HG03095 (cell line): Measurements from ENCODE around the gene INAFM2.

ENCODE experiments used
- ATAC-seq: cut with Tn5 transposase; IDR thresholded peaks from one replicate; pipeline ENCODE4 v1.9.1; 2021; ENCODE audit warnings: moderate library complexity; ENCODE audit not compliant: unreplicated experiment

Gene INAFM2

DNA sequence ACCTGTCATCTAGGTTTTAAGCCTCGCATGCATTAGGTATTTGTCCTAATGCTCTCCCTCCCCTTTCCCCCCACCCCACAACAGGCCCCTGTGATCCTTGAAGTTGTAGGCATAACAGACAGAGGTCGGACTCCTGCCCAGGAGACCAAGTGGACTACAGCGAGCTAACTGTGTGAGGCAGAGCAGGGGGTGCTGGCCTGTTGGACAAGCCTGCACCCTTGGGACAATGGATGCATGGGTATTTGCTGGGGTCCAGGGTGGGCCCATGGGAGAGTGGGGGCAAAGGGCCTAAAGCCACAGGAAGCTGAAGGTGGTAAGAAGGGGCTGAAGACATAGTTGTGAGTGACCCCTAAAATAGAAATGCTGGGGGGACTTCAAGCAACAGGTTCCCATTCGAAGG is 18.2 kb upstream of the INAFM2 start:
- no peak for ATAC-seq

DNA sequence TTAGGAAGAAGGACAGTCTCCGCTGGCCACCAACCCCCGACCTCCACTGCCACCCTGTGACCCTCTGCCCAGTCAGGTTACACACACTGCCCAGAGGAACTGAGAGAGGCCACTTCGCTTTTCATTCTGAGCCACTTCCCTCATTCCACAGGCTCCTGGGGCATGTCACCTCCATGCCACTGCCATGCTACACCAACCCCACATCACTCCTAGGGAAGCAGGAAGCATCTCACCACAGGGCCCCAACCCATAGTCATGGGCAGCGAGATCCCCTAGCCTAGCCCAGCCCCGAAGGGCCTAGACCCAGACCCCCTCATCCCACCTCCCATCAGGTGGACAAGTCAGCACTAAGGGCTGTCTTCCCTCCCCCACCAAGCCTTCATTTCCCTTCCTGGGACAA is 17.1 kb upstream of the INAFM2 start:
- no peak for ATAC-seq

DNA sequence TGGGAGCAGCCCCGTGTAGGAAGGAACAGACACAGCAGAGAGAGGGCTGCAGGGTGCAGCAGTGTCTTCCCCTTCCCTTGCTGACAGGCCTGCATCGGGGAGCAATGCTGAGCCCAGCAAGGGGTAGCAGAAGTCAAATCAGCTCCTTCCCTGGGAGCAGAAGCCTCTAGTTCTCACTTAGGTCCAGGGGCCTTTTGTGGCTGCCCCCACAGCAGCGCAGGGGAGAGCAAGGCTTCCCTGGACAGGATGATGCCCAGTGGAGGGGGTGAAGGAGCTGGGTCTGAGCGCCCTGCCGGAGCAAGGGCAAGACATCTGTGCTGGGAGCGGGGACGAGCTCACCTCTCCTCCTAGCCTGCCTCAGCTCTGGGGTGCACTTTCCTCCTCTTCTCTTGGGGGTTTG is 16.6 kb upstream of the INAFM2 start:
- no peak for ATAC-seq

DNA sequence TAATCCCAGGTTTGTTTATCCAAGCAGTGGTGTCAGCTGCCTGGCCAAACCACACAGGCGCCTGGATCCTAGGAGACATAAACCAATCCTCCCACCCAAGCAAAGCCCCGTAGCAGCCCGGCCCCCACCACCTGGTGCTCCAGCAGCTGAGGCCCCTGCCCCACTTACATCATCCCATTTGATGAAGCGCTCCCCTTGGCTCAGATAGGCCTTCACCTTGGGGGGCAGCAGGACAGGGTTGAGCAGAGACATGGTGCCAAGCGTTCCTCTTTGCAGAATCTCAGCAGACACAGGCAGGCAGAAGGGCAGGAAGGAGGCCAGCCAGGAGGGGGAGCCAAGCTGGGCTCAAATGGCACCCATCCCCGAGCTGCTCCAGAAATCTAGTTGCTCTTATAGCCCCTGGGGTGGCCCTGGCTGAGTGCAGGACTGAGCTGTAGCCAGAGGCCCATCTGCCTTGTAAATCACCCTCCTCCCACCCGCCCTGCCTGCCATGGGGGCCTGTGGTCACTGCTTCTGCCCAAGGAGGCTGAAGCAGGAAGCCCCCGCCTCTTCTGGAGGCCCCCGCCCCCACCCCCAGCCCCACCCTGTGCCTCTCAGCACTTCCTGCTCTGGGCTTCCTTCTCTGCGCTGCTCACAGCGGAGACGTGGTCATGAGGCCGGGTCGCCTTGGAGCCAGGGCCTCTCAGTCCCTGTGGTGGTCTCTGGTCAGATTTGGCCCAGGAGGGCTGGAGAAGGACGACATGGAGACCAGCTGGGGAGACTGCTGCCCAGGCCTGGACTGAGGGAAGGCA is 15.9 kb upstream of the INAFM2 start, which contains the start of gene PLCB2:
PLCB2 (minus strand) TSS at position 515 of the 791 bp plus-strand sequence; CDS start at position 252, 263 bp downstream.
- peak; percentile 57 for ATAC-seq

GRCh38 chr15:40309344-40309862 is 14.1 kb upstream of the INAFM2 start:
- ATAC-seq: no peak

- no peak for ATAC-seq
Measured at GRCh38 chr15:40310001-40310959, 13.2 kb upstream of the INAFM2 start.

DNA sequence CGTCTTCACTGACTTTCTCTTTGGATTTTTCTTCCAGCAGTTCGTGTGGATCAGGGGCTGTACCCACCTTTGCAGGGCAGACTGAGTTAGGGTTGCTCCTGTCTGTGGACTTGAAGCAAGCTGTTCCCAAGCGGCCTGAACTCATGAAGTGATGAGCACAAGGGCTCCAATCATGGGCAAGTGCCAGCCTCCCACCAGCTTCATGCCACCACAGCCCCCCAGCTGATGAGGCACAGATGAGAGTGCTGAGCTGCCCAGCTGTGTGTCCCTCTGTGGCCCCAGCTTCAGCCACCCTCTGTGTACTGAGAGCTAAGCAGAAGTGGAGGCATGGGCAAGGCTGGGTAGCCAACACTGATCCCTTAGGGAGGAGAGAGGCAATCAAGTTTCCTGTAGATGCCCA is 12.5 kb upstream of the INAFM2 start:
- no peak for ATAC-seq

DNA sequence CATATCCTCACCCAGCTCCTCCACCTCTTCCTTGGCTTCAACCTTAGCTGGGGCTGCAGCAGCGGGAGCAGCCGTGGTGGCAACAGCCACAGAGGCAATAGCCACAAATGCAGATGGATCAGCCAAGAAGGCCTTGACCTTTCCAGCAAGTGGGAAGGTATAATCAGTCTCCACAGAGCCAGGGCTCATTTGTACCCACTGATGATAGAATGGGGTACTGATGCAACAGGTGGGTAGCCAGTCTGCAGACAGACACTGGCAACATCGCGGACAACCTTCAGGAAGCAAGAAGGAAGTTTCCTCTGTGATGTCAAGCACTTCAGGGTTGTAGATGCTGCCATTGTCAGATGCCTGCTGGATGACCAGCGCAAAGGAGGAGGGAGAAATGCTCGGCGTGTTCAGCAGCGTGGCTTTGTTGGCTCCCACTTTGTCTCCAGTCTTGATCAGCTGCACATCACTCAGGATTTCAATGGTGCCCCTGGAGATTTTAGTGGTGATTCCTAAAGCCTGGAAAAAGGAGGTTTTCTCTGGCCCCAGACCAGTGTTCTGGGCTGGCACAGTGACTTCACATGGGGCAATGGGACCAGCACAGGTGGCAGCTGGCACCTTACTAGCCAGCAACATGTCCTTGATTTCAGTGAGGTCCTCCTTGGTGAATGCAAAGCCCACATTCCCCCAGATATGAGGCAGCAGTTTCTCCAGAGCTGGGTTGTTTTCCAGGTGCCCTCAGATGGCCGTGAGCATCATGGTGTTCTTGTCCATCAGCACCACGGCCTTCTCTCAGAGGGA is 10.9 kb upstream of the INAFM2 start:
- ATAC-seq: no peak

DNA sequence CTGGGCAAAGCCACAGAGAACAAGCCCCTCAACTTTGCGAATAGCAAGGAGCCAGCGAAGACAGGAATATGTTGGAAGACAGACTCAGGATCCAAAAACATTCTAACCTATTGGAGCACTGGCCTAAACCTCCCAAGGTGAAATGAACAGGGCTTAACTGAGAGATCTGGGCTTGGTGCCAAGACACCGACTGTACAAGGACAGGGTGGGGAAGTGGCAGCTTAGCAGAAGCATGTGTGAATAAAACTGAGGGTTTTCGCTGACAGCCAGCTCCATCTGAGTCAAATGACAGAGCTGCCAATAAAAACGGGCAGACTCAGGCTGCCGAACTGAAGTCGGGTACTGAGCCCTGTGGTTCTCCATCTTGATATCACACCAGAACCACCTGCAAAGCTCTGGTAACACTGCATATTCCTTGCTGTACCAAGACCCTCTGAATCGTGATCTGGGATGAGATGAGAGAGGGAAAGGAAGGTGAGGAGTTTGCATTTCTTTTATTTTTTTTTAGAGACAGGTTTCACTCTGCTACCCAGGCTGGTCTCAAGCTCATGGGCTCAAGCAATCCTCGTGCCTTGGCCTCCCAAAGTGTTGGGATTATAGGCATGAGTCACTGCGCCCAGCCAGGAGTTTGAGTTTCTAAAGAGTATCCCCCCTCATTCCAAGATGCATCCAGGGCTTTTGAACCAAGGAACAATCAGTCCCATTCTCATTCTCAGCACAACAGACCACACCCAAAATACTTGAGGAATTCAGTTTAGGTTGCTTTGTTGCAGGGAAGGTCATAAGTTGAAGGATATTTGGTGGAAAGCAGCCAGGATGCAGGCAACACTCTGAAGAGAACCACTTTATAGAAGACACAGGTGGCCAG is 9.7 kb upstream of the INAFM2 start:
- ATAC-seq: no peak

- ATAC-seq: no peak
Measured at GRCh38 chr15:40314723-40315276, 8.7 kb upstream of the INAFM2 start.

- no peak for ATAC-seq
Measured at GRCh38 chr15:40316931-40317330, 6.6 kb upstream of the INAFM2 start.

GRCh38 chr15:40317580-40317979 is 5.9 kb upstream of the INAFM2 start:
- no peak for ATAC-seq

GRCh38 chr15:40320409-40320808 is 3.1 kb upstream of the INAFM2 start:
- no peak for ATAC-seq

GRCh38 chr15:40320931-40321371 is 2.5 kb upstream of the INAFM2 start:
- no peak for ATAC-seq

- ATAC-seq: no peak
Measured at GRCh38 chr15:40322531-40323238, 807 bp upstream of the INAFM2 start.

- no peak for ATAC-seq
Measured at GRCh38 chr15:40323953-40324937, 753 bp downstream of the INAFM2 start.

GRCh38 chr15:40325188-40325587 is 1.7 kb downstream of the INAFM2 start:
- ATAC-seq: no peak

DNA sequence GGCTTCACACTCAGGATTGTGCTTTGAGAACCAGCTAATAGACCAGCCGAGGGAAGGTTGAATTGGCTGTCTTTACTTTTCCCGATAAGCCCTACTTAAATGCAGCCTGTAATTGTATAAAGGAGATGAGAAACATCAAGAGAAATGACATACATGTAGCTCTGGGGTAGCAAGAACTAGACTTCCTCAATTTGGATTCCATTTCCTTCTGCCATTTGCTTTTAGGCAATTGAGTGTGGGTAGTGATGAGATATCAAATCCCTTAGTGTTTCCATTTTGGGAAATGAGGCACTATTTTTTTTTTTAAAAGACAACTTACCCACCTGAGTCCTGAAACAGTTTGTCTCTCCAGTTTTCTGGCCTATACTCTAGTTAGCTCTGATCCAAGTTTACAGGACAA is 2.2 kb downstream of the INAFM2 start:
- ATAC-seq: no peak
